ENCODE measurements around the gene RASSF8.
"Not testable (repeated sequence)": the region's sequence is repeated elsewhere in the genome, so short reads cannot be mapped to it uniquely, and the experiment has no call there.

Gene RASSF8

GRCh38 chr12:26054383-26054782 is 95.9 kb downstream of the RASSF8 start:
- no peak for DNase-seq (ENCODE audit: extremely low read depth in 1 of 2, low read depth in 1 of 2)

- no peak for DNase-seq (ENCODE audit: extremely low read depth in 1 of 2, low read depth in 1 of 2)
Measured at GRCh38 chr12:26055087-26055486, 96.6 kb downstream of the RASSF8 start.

DNA sequence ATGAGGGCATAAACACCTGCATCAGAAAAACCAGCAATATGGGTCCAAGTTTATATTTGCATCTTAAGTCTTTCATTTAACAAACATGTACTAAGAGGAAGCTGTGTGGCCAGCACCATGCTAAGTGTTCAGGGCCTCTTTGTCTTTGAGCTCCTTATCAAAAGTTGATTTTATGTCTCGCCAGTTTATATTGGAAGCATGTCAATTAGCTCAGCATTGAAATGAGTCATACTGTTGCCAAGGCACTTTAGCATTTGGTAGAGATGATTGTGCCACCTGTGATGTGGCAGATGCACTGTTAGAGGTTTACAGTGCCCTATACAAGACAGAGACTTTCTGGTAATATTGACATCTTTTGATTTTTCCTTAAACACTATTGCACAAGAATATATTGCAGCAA is 97.9 kb downstream of the RASSF8 start:
- DNase-seq (ENCODE audit: extremely low read depth in 1 of 2, low read depth in 1 of 2): no peak

GRCh38 chr12:26057271-26057670 is 98.8 kb downstream of the RASSF8 start:
- not testable (repeated sequence) for DNase-seq (ENCODE audit: extremely low read depth in 1 of 2, low read depth in 1 of 2)

DNA sequence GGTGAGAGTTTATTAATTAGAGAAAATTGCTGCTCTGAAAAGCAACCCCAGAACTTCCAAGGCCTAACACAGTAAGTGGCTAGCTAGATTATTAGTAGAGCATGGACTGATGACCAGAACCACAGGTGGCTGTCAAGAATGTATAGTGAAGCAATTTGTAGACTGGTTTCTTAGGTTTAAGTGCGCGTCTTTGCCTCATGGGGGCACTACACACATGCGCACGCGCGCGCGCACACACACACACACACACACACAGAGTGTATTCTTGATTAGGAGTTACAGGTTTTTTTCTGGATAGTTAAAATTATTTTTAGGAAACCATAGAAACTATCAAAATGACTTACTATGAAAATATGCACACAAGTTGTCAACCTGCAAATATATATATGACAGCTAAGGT is 99.8 kb downstream of the RASSF8 start:
- DNase-seq (ENCODE audit: extremely low read depth in 1 of 2, low read depth in 1 of 2): no peak

DNA sequence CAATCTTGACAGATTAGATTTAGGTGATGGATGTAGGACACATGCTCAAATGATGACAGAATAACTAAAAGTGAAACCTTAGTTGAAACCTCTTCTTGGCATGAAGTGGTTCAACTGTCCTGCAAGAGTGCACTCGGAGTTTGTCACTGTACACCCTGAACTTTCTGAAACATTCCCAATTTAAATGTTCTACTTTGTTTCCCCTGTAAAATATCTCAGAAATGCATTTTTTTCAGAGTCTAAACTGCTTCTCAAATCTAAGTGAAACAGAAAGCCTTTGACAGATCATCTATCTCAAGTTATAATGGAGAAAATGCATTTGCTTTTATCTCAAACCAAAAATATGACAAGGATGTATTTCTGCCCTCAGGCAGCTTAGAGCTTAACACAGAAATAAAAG is 100.3 kb downstream of the RASSF8 start:
- DNase-seq (ENCODE audit: extremely low read depth in 1 of 2, low read depth in 1 of 2): no peak

DNA sequence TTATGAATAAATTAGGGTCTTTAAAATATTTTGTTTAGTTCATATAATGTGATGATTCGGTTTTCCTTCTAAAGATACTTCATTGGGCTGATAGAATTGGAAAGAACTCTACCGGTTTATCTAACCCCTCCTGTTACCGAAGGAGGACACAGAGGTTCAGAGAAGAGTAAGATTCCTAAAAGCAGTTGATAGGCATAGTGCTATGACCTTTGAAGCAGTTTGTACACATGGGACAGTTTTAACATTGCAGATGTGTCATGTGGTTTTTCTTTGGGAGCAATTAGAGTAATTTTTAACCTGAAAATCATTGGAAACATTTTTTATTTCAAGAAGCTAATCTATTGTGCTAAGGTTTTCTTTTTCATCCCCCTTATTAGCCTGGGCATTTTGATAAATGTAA is 103.5 kb downstream of the RASSF8 start:
- no peak for DNase-seq (ENCODE audit: extremely low read depth in 1 of 2, low read depth in 1 of 2)

- no peak for DNase-seq (ENCODE audit: extremely low read depth in 1 of 2, low read depth in 1 of 2)
Measured at GRCh38 chr12:26062566-26062965, 104.1 kb downstream of the RASSF8 start.

DNA sequence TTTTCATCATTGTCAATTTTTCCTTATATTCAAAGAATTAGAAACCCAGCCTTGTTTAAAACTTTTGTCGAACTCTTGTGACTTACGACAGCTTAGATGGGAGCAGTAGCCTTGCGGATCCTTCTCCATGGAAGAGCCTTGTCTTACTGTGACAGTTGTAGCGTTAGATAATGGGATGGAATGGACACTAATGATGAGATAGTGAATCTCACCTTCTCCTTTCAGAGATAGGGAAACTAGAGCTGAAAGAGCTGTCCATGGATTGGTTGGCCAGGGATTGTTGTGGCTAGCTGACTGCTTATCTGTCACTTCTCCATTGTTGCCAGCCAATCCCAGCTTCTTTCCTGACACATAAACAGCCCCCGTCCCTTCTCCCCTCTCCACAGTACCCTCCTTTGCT is 107.0 kb downstream of the RASSF8 start:
- DNase-seq (ENCODE audit: extremely low read depth in 1 of 2, low read depth in 1 of 2): no peak

GRCh38 chr12:26068503-26068902 is 110.0 kb downstream of the RASSF8 start:
- no peak for DNase-seq (ENCODE audit: extremely low read depth in 1 of 2, low read depth in 1 of 2)

- no peak for DNase-seq (ENCODE audit: extremely low read depth in 1 of 2, low read depth in 1 of 2)
Measured at GRCh38 chr12:26069796-26070195, 111.3 kb downstream of the RASSF8 start.

- no peak for DNase-seq (ENCODE audit: extremely low read depth in 1 of 2, low read depth in 1 of 2)
Measured at GRCh38 chr12:26077915-26078702, 119.6 kb downstream of the RASSF8 start.

DNA sequence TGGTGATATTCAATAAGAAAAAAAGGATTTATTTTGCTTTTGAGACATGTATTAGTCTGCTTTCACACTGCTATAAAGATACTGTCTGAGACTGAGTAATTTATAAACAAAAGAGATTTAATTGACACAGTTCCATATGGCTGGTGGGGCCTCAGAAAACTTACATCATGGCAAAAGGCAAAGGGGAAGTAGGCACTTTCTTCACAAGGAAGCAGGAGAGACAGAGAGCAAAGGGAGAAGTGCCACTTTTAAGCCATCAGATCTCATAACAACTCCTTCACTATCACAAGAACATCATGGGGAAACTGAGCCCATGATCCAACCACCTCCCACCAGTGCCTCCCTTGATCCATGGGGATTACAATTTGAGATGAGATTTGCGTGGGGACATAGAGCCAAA is 122.4 kb downstream of the RASSF8 start:
- no peak for DNase-seq (ENCODE audit: extremely low read depth in 1 of 2, low read depth in 1 of 2)

- DNase-seq (ENCODE audit: extremely low read depth in 1 of 2, low read depth in 1 of 2): no peak
Measured at GRCh38 chr12:26086936-26087335, 128.5 kb downstream of the RASSF8 start.

- DNase-seq (ENCODE audit: extremely low read depth in 1 of 2, low read depth in 1 of 2): no peak
Measured at GRCh38 chr12:26088998-26089397, 130.5 kb downstream of the RASSF8 start.

- DNase-seq (ENCODE audit: extremely low read depth in 1 of 2, low read depth in 1 of 2): no peak
Measured at GRCh38 chr12:26090836-26091510, 132.5 kb downstream of the RASSF8 start.

GRCh38 chr12:26091822-26092221 is 133.3 kb downstream of the RASSF8 start:
- DNase-seq (ENCODE audit: extremely low read depth in 1 of 2, low read depth in 1 of 2): no peak

- DNase-seq (ENCODE audit: extremely low read depth in 1 of 2, low read depth in 1 of 2): no peak
Measured at GRCh38 chr12:26092346-26093105, 134.0 kb downstream of the RASSF8 start.

GRCh38 chr12:26095186-26095585 is 136.7 kb downstream of the RASSF8 start:
- no peak for DNase-seq (ENCODE audit: extremely low read depth in 1 of 2, low read depth in 1 of 2)

GRCh38 chr12:26096036-26096435 is 137.6 kb downstream of the RASSF8 start:
- no peak for DNase-seq (ENCODE audit: extremely low read depth in 1 of 2, low read depth in 1 of 2)

DNA sequence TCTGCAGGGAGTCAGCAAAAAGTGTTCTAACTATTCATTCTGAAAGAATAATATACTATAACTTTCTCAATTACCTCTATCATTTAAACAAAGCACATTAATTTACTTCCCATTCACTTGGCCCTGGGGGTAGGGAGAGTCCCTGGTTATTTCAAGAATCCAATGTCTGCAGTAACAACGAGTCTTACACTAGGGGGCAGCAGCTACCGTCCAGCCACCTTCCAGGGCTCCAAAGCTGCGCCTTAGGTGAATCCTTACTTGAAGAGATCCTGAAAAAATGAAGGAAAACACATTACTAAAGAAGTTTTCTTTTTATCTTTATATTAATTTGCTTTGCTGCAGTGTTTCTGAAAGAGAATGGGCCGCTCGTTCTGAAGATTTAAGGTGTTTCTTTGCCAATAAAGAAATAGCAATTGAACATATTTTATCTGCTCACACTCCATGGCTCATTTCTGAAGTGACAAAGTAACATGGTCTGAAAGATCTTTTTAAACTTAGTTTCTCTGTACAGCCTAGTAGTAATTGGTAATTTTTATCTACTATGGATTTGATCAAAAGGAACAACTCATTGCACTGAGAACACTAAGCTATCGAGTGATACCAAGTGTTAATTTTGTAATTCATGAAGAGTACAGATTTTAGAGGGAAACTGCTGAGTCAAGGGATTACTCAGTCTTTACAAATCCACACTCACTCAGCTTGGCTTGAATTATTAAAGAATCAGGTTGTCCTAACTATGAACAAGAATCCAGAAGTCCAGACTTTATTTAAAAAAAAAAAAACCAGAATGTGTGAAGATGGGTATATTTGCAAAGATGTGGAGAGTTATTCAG is 138.8 kb downstream of the RASSF8 start:
- DNase-seq (ENCODE audit: extremely low read depth in 1 of 2, low read depth in 1 of 2): peak in 1 of 2 donors; percentile 24
